ENCODE measurements around the gene PTPRC. TPM values are rescaled to one million over a fixed set of nuclear protein-coding genes. Genes with fewer than 3 reads are reported as not detected.

The PTPRC gene
- total and polyA plus RNA-seq, 2 donors (not counting 1 experiment from before 2014, with no cell fraction given) = under 0.01 to 0.11 TPM

DNA sequence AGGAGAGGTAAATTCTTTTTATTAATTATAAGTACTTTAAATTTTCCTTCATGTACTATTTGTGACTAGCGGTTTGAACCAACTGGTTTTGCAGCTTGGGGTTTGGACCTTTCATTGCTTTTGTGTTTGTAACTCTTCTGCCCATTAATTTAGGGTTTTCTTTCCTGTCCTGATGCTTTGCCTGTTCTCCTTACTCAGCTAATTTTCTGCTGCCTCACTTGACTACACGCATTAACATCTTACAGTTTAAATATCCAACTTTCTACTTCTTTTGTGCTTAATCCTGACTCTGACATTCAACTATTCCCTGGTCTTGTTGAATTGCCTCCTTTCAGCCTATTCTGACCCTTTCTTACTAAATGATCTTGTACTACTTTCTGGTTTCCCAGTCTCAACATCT, 135.6 kb downstream of the PTPRC start:
- no peak for DNase-seq (ENCODE audit: low read depth in 2 of 2)
- no peak overlapping the region for H2AFZ ChIP-seq (ENCODE audit: low read length)
- no peak overlapping the region for H3K4me3 ChIP-seq (replicated peaks in 1 of 4; ENCODE audit: control extremely low read depth in 1 of 4, insufficient read depth in 1 of 4, low read depth in 3 of 4, low read length in 4 of 4)
- H3K9me3 ChIP-seq (ENCODE audit: control insufficient read depth, insufficient read depth, low read depth, low read length) = no peaks in the 10 kb centered on the region
- no peaks in the 10 kb centered on the region for H4K20me1 ChIP-seq (ENCODE audit: control insufficient read depth, extremely low read depth, insufficient read depth, low read length)
- no peak overlapping the region for H3K27ac ChIP-seq (ENCODE audit: insufficient read depth, low read length)
- no peak overlapping the region for H3K4me2 ChIP-seq (ENCODE audit: extremely low read depth, insufficient read depth, low read length)
- TF ChIP-seq, protein P1, sequence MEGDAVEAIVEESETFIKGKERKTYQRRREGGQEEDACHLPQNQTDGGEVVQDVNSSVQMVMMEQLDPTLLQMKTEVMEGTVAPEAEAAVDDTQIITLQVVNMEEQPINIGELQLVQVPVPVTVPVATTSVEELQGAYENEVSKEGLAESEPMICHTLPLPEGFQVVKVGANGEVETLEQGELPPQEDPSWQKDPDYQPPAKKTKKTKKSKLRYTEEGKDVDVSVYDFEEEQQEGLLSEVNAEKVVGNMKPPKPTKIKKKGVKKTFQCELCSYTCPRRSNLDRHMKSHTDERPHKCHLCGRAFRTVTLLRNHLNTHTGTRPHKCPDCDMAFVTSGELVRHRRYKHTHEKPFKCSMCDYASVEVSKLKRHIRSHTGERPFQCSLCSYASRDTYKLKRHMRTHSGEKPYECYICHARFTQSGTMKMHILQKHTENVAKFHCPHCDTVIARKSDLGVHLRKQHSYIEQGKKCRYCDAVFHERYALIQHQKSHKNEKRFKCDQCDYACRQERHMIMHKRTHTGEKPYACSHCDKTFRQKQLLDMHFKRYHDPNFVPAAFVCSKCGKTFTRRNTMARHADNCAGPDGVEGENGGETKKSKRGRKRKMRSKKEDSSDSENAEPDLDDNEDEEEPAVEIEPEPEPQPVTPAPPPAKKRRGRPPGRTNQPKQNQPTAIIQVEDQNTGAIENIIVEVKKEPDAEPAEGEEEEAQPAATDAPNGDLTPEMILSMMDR (conservative IDR thresholded peaks at IDR 0.05 in 1 of 2, IDR thresholded peaks at IDR 0.05 in 1 of 2; ENCODE audit: low read depth in 1 of 2, low read length in 2 of 2) = no peak
- no peak for TF ChIP-seq EZH2 (IDR thresholded peaks at IDR 0.05; ENCODE audit: low read length, missing control alignments)
- H3K36me3 ChIP-seq (ENCODE audit: control insufficient read depth, insufficient read depth, low read length) = no peaks in the 10 kb centered on the region
- no peak overlapping the region for H3K9ac ChIP-seq (ENCODE audit: insufficient read depth, low read length)
- no peaks in the 10 kb centered on the region for H3K79me2 ChIP-seq (ENCODE audit: control insufficient read depth, insufficient read depth, low read length)
- no peaks in the 10 kb centered on the region for H3K4me1 ChIP-seq (ENCODE audit: control insufficient read depth, extremely low read depth, insufficient read depth, low read length)
- H3K27me3 ChIP-seq (ENCODE audit: control insufficient read depth, insufficient read depth, low read length) = no peaks in the 10 kb centered on the region

DNA sequence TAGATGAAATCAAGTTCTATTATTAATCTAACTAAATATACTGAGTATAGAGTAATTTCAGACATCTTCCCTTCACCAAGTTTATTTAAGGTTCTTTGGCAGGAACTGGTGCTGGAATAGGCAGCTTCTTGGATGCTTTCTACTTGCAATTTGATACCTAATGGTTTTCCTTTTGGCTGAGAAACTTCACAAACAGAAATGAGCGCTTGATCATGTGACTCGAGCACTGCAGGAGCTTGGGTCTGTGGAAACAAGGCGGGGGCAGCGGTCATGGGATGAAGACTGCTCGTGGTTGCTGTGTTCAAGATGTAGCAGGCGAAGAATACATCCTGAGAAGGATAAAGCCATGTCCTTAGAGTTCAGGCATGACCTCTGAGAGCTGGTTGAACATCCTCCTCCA, 136.8 kb downstream of the PTPRC start:
- H2AFZ ChIP-seq (ENCODE audit: low read length) = no peak overlapping the region
- H3K4me1 ChIP-seq (ENCODE audit: control insufficient read depth, extremely low read depth, insufficient read depth, low read length) = peaks cover 2% of the 10 kb centered on the region
- no peak overlapping the region for H3K4me2 ChIP-seq (ENCODE audit: extremely low read depth, insufficient read depth, low read length)
- DNase-seq (ENCODE audit: low read depth in 2 of 2) = peak; percentile 59 to 66
- no peaks in the 10 kb centered on the region for H3K9me3 ChIP-seq (ENCODE audit: control insufficient read depth, insufficient read depth, low read depth, low read length)
- no peaks in the 10 kb centered on the region for H3K36me3 ChIP-seq (ENCODE audit: control insufficient read depth, insufficient read depth, low read length)
- no peaks in the 10 kb centered on the region for H3K27me3 ChIP-seq (ENCODE audit: control insufficient read depth, insufficient read depth, low read length)
- no peak overlapping the region for H3K9ac ChIP-seq (ENCODE audit: insufficient read depth, low read length)
- no peak overlapping the region for H3K4me3 ChIP-seq (replicated peaks in 1 of 4; ENCODE audit: control extremely low read depth in 1 of 4, insufficient read depth in 1 of 4, low read depth in 3 of 4, low read length in 4 of 4)
- no peak overlapping the region for H3K27ac ChIP-seq (ENCODE audit: insufficient read depth, low read length)
- TF ChIP-seq EZH2 (IDR thresholded peaks at IDR 0.05; ENCODE audit: low read length, missing control alignments) = no peak
- TF ChIP-seq, protein P1 (conservative IDR thresholded peaks at IDR 0.05 in 1 of 2, IDR thresholded peaks at IDR 0.05 in 1 of 2; ENCODE audit: low read depth in 1 of 2, low read length in 2 of 2) = no peak
- H3K79me2 ChIP-seq (ENCODE audit: control insufficient read depth, insufficient read depth, low read length) = no peaks in the 10 kb centered on the region
- H4K20me1 ChIP-seq (ENCODE audit: control insufficient read depth, extremely low read depth, insufficient read depth, low read length) = no peaks in the 10 kb centered on the region

DNA sequence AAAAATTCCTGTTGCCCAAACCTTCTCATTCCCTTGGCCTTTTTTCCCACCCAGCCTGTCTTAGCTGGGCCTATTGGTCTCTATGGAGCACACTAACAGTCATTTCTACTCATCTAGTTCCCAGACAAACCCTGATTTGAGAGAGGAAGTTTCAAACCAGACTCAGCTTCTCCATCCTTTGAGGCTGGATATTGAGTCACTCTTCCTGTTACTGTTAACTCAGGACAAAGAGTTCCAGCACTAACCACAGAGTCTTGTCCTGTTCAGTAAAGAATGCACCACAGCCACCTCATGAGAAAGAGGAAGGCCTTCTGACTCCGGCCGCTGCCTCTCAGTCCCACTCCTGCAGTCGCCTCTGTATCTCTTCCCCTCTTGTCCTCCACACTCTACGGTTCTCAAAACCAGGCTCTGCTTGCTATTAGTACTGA, 137.8 kb downstream of the PTPRC start:
- no peak overlapping the region for H3K4me3 ChIP-seq (replicated peaks in 1 of 4; ENCODE audit: control extremely low read depth in 1 of 4, insufficient read depth in 1 of 4, low read depth in 3 of 4, low read length in 4 of 4)
- TF ChIP-seq, protein P1 (conservative IDR thresholded peaks at IDR 0.05 in 1 of 2, IDR thresholded peaks at IDR 0.05 in 1 of 2; ENCODE audit: low read depth in 1 of 2, low read length in 2 of 2) = no peak
- TF ChIP-seq EZH2 (IDR thresholded peaks at IDR 0.05; ENCODE audit: low read length, missing control alignments) = no peak
- H3K4me1 ChIP-seq (ENCODE audit: control insufficient read depth, extremely low read depth, insufficient read depth, low read length) = peaks cover 2% of the 10 kb centered on the region
- no peaks in the 10 kb centered on the region for H3K9me3 ChIP-seq (ENCODE audit: control insufficient read depth, insufficient read depth, low read depth, low read length)
- H3K9ac ChIP-seq (ENCODE audit: insufficient read depth, low read length) = no peak overlapping the region
- no peaks in the 10 kb centered on the region for H3K27me3 ChIP-seq (ENCODE audit: control insufficient read depth, insufficient read depth, low read length)
- DNase-seq (ENCODE audit: low read depth in 2 of 2) = peak; percentile 89 to 99
- H2AFZ ChIP-seq (ENCODE audit: low read length) = peak overlapping the region; percentile 1
- no peak overlapping the region for H3K27ac ChIP-seq (ENCODE audit: insufficient read depth, low read length)
- H4K20me1 ChIP-seq (ENCODE audit: control insufficient read depth, extremely low read depth, insufficient read depth, low read length) = no peaks in the 10 kb centered on the region
- no peaks in the 10 kb centered on the region for H3K36me3 ChIP-seq (ENCODE audit: control insufficient read depth, insufficient read depth, low read length)
- H3K4me2 ChIP-seq (ENCODE audit: extremely low read depth, insufficient read depth, low read length) = no peak overlapping the region
- H3K79me2 ChIP-seq (ENCODE audit: control insufficient read depth, insufficient read depth, low read length) = no peaks in the 10 kb centered on the region
